GM12878 (cell line): Measurements from ENCODE around the gene GON7. TPM values are rescaled to one million over a fixed set of nuclear protein-coding genes. Genes with fewer than 3 reads are reported as not detected.

Experiments
- ATAC-seq: fragments of 200-7000 bp; cut with Tn5 transposase; 3 replicates; pipeline ENCODE4 v1.9.1; 2020; ENCODE audit warnings: mild to moderate bottlenecking, moderate library complexity
- BruUV-seq: library from RNA; stranded (reverse); fragments of 400-500 nt; replicated peaks from 2 replicates; lab custom pipeline; 2021; lab: Mats Ljungman, UMichigan
- CTCF ChIA-PET: fragments of 300-600 bp; sonication (Branson Sonifier 250); formaldehyde crosslinking; extraction: SDS; loops from one replicate; lab custom pipeline; 2021; ENCODE audit warnings: inconsistent platforms; lab: Yijun Ruan, JAX
- POLR2A ChIA-PET: fragments of 350-600 bp; formaldehyde crosslinking; extraction: SDS; loops from one replicate; lab custom pipeline; 2021; ENCODE audit warnings: inconsistent platforms; lab: Charles Lee
- RAD21 ChIA-PET: fragments of 300-600 bp; sonication (Branson Sonifier 250); formaldehyde crosslinking; loops from one replicate; lab custom pipeline; 2023; ENCODE audit warnings: antibody characterized with exemption; ENCODE audit not compliant: unreplicated experiment; lab: Charles Lee
- SMC1A ChIA-PET: fragments of 300-600 bp; sonication (Branson Sonifier 250); formaldehyde crosslinking; loops from one replicate; lab custom pipeline; 2023; ENCODE audit not compliant: unreplicated experiment, uncharacterized antibody; lab: Charles Lee
- DNase-seq: peaks from one replicate; pipeline ENCODE4 v3.0.0-alpha.2; 2011; ENCODE audit warnings: low read depth, low spot score
- FAIRE-seq: peaks from 3 replicates; lab custom pipeline; 2011; peaks lifted over from hg19 to GRCh38; lab: Jason Lieb, UNC
- H2AFZ ChIP-seq: 2 replicates; pipeline ENCODE4 v1.6.0; 2011; ENCODE audit warnings: low read depth, low read length, control low read depth; ENCODE audit not compliant: control insufficient read depth
- H3K27ac ChIP-seq: 2 replicates; pipeline ENCODE4 v1.5.1; 2011; ENCODE audit warnings: control low read depth; ENCODE audit not compliant: control insufficient read depth, insufficient read depth
- H3K27me3 ChIP-seq, 2 experiments: replicated peaks in 1 of 2; 2 replicates each; pipeline versions ENCODE4 v1.6.0 to v1.6.1; 2011; ENCODE audit warnings: low read length in 1 of 2; ENCODE audit not compliant: control insufficient read depth in 2 of 2, insufficient read depth in 2 of 2
- H3K36me3 ChIP-seq, 2 experiments: 2 replicates each; pipeline ENCODE4 v1.5.1; 2011; ENCODE audit warnings: low read length in 1 of 2; ENCODE audit not compliant: control insufficient read depth in 2 of 2, insufficient read depth in 2 of 2
- H3K4me1 ChIP-seq: 2 replicates; pipeline ENCODE4 v1.6.1; 2011; ENCODE audit warnings: mild to moderate bottlenecking, low read length, moderate library complexity, mixed read lengths; ENCODE audit not compliant: control insufficient read depth, insufficient read depth
- H3K4me2 ChIP-seq: 2 replicates; pipeline ENCODE4 v1.6.0; 2011; ENCODE audit warnings: control low read depth; ENCODE audit not compliant: control insufficient read depth, insufficient read depth
- H3K4me3 ChIP-seq: fragments of 200-600 bp; sonication (generic); 2 replicates; pipeline ENCODE4 v1.5.1; 2016
- H3K79me2 ChIP-seq: 2 replicates; pipeline ENCODE4 v1.6.0; 2011; ENCODE audit warnings: low read length; ENCODE audit not compliant: control insufficient read depth, insufficient read depth
- H3K9ac ChIP-seq: 2 replicates; pipeline ENCODE4 v1.8.0; 2011; ENCODE audit warnings: low read length, control low read depth, mixed read lengths; ENCODE audit not compliant: control insufficient read depth, insufficient read depth
- H3K9me3 ChIP-seq: replicated peaks from 3 replicates; pipeline ENCODE4 v1.5.1; 2011; ENCODE audit warnings: mild to moderate bottlenecking, low read length; ENCODE audit not compliant: control insufficient read depth, insufficient read depth
- H4K20me1 ChIP-seq: 2 replicates; pipeline ENCODE4 v1.6.0; 2011; ENCODE audit not compliant: control insufficient read depth, insufficient read depth
- BACH1 ChIP-seq: fragments of 450-650 bp; IDR thresholded peaks from 2 replicates; pipeline ENCODE4 v1.6.1; 2017; ENCODE audit warnings: mild to moderate bottlenecking, borderline replicate concordance
- CBFB ChIP-seq: IDR thresholded peaks from 2 replicates; pipeline ENCODE4 v1.6.1; 2016; ENCODE audit warnings: antibody characterized with exemption, low read depth
- CBX3 ChIP-seq: fragments of 200-600 bp; sonication (generic); IDR thresholded peaks from 2 replicates; pipeline ENCODE4 v1.6.1; 2016; ENCODE audit warnings: low read depth, borderline replicate concordance
- CHD1 ChIP-seq: IDR thresholded peaks from 2 replicates; pipeline ENCODE4 v1.6.1; 2012; ENCODE audit warnings: low read depth, low read length, improper control_type of control experiment
- CREB1 ChIP-seq: IDR thresholded peaks from 2 replicates; pipeline ENCODE4 v1.6.1; 2012; ENCODE audit warnings: low read depth, mild to moderate bottlenecking, inconsistent platforms
- ELK1 ChIP-seq: IDR thresholded peaks from 2 replicates; pipeline ENCODE4 v1.6.1; 2012; ENCODE audit warnings: low read depth, low read length, improper control_type of control experiment
- KAT2A ChIP-seq: conservative IDR thresholded peaks from 2 replicates; pipeline ENCODE4 v1.6.1; 2011; ENCODE audit warnings: low read depth, low read length; ENCODE audit not compliant: control insufficient read depth
- KLF5 ChIP-seq: fragments of 450-650 bp; IDR thresholded peaks from 2 replicates; pipeline ENCODE4 v1.6.1; 2014; ENCODE audit warnings: mild to moderate bottlenecking; ENCODE audit not compliant: partially characterized antibody
- MTA2 ChIP-seq: fragments of 450-650 bp; IDR thresholded peaks from 2 replicates; pipeline ENCODE4 v1.6.1; 2016; ENCODE audit warnings: low read depth, mild to moderate bottlenecking, moderate library complexity
- TBL1XR1 ChIP-seq: IDR thresholded peaks from 2 replicates; pipeline ENCODE4 v1.6.1; 2012; ENCODE audit warnings: low read depth, low read length, improper control_type of control experiment
- YY1 ChIP-seq: IDR thresholded peaks from 2 replicates; pipeline ENCODE4 v1.6.1; 2011; ENCODE audit warnings: low read depth, mild to moderate bottlenecking, low read length
- ZBED1 ChIP-seq: IDR thresholded peaks from 2 replicates; pipeline ENCODE4 v1.6.1; 2016; ENCODE audit warnings: borderline replicate concordance
- ZNF622 ChIP-seq: fragments of 450-650 bp; IDR thresholded peaks from 2 replicates; pipeline ENCODE4 v1.6.1; 2017; ENCODE audit warnings: mild to moderate bottlenecking, inconsistent platforms
- WGBS: methylation state at CpG from one replicate; pipeline ENCODE4 v1.1.6; 2016; ENCODE audit warnings: low lambda C conversion rate; ENCODE audit not compliant: insufficient replicate concordance, insufficient coverage; ENCODE audit errors: missing lambda C conversion rate; 5-methylcytosine and 5-hydroxymethylcytosine counted together
- in situ Hi-C: fragments of 300-500 bp; cut with MboI; formaldehyde crosslinking; loops from 9 replicates; pipeline ENCODE4 v1.14.3; 2018; ENCODE audit warnings: mixed read lengths
- intact Hi-C: fragments of 100-400 bp; cut with micrococcal nuclease; formaldehyde crosslinking; loops from one replicate; pipeline ENCODE4 v1.14.2; 2022; ENCODE audit not compliant: unreplicated experiment
- polyA plus RNA-seq, 11 experiments: library from polyadenylated mRNA; depleted of rRNA in 4 of 11; unstranded in 6 of 11; stranded (reverse) in 5 of 11; fragments of >200 nt; fragmentation: Nextera tagmentation in 4 of 11; fragmentation: Illumina TruSeq in 1 of 11; extraction: Ambion mirVana in 4 of 11; extraction: Trizol in 1 of 11; gene quantifications; 1 replicate in 1 of 11; 2 replicates in 10 of 11; pipeline versions ENCODE4 v1.2.1 to v1.2.3, GENCODE V29; 2011 to 2016; ENCODE audit warnings: inconsistent platforms in 2 of 11, missing spikeins in 2 of 11, low read depth in 1 of 11
- total RNA-seq, 4 experiments: library from RNA; depleted of rRNA in 3 of 4; stranded (reverse); fragments of >200 nt in 3 of 4; fragmentation: Illumina TruSeq in 1 of 4; extraction: Trizol in 1 of 4; gene quantifications; 2 replicates each; pipeline versions ENCODE4 v1.2.1 to v1.2.3, GENCODE V29; 2013 to 2021

Gene GON7
- total and polyA plus RNA-seq, 10 of the 15 experiments (the other 5 are each of a cell fraction or from before 2014, with no cell fraction given): 21.6 to 59.0 (median 33.0) TPM

- ChIA-PET RAD21 (no interaction called here), CTCF (interaction anchor here (2.8 kb wide), 1 partner anchor 101 kb away, joined by 15 read pairs; no protein-coding TSS in a partner anchor), SMC1A (no interaction called here), POLR2A (no interaction called here)
- in situ Hi-C loops (no loop called here), intact Hi-C loops (no loop called here)
- ATAC-seq (no peak), FAIRE-seq (no peak), DNase-seq (no peak)
- TF ChIP-seq CREB1 (no peak), KAT2A (no peak), TBL1XR1 (no peak), YY1 (no peak), MTA2 (no peak), BACH1 (no peak), CHD1 (no peak), ELK1 (no peak), CBFB (no peak), ZBED1 (no peak), KLF5 (no peak), CBX3 (no peak), ZNF622 (no peak)
- H3K36me3 ChIP-seq: peaks cover 3 to 10% of the 10 kb centered on the region in 2 experiments
- WGBS: 98% methylated on average over 2 of the region's 2 CpGs
- no peaks in the 10 kb centered on the region for H3K27me3 ChIP-seq
- no peak overlapping the region for H3K4me2 ChIP-seq
- H3K4me1 ChIP-seq: peaks cover 25% of the 10 kb centered on the region
- no peaks in the 10 kb centered on the region for H3K9me3 ChIP-seq
- H2AFZ ChIP-seq: no peak overlapping the region
- H4K20me1 ChIP-seq: no peaks in the 10 kb centered on the region
- TSS peak; percentile 3 for BruUV-seq
- no peak overlapping the region for H3K9ac ChIP-seq
- H3K27ac ChIP-seq: no peak overlapping the region
- no peak overlapping the region for H3K4me3 ChIP-seq
- peaks cover 5% of the 10 kb centered on the region for H3K79me2 ChIP-seq
Measured at GRCh38 chr14:93214598-93214997, 7.7 kb upstream of the GON7 start.
